Measurements from ENCODE around the gene TBR1. TPM values are rescaled to one million over a fixed set of nuclear protein-coding genes. Genes with fewer than 3 reads are reported as not detected.

Gene TBR1
- total and polyA plus RNA-seq, 2 experiments from 2014 or later: 0.48 TPM; not detected in 1

DNA sequence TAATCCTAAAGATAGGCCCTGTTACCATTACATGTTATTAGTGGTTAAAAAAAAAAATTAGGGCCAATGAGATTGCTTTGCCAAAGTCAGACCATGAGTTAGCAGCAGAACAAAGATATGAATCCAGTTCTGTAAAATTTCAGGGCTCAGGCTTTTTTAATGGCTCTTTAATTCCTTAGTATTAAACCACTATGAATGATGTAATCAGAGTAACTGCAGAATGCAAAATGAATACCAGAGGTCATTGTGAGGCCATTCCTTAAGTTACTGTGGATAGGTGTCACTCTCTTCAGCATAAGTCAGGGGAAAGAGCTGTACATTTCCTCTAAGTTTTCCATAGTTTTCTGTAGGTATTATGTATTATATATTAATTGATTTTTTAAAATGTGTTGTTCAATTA, 42.2 kb upstream of the TBR1 start:
- peak in 1 of 2 donors; percentile 17 for DNase-seq (ENCODE audit: low read depth in 1 of 2, low spot score in 1 of 2)
- H3K36me3 ChIP-seq: no peaks in the 10 kb centered on the region
- no peak overlapping the region for H3K4me3 ChIP-seq
- H3K9me3 ChIP-seq (ENCODE audit: low read depth): no peaks in the 10 kb centered on the region
- H3K4me1 ChIP-seq (ENCODE audit: low read depth): no peaks in the 10 kb centered on the region
- no peak overlapping the region for H3K27ac ChIP-seq
- H3K27me3 ChIP-seq: no peaks in the 10 kb centered on the region
- TF ChIP-seq, protein P1, sequence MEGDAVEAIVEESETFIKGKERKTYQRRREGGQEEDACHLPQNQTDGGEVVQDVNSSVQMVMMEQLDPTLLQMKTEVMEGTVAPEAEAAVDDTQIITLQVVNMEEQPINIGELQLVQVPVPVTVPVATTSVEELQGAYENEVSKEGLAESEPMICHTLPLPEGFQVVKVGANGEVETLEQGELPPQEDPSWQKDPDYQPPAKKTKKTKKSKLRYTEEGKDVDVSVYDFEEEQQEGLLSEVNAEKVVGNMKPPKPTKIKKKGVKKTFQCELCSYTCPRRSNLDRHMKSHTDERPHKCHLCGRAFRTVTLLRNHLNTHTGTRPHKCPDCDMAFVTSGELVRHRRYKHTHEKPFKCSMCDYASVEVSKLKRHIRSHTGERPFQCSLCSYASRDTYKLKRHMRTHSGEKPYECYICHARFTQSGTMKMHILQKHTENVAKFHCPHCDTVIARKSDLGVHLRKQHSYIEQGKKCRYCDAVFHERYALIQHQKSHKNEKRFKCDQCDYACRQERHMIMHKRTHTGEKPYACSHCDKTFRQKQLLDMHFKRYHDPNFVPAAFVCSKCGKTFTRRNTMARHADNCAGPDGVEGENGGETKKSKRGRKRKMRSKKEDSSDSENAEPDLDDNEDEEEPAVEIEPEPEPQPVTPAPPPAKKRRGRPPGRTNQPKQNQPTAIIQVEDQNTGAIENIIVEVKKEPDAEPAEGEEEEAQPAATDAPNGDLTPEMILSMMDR (IDR thresholded peaks at IDR 0.05; ENCODE audit: low read depth, low read length): no peak

DNA sequence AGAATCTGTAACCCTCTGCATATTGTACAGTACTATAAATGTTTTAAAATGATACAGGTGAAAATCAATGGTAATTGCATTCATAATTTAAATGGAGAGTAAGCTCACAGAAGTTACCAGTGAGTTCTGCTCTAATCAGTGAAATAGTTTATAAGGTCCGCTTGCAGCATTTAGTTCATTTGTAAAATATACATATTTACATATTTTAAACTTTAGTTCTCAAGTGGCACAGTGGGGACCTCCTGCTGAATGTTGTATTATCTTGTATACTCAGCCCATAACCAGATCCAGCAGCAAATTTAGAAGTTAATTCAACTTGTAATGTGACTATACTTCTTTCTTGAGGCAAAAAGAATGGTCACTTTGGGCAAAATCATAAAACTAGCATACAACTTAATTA, 41.7 kb upstream of the TBR1 start:
- H3K9me3 ChIP-seq (ENCODE audit: low read depth): no peaks in the 10 kb centered on the region
- H3K4me1 ChIP-seq (ENCODE audit: low read depth): peaks cover 5% of the 10 kb centered on the region
- DNase-seq (ENCODE audit: low read depth in 1 of 2, low spot score in 1 of 2): no peak
- H3K4me3 ChIP-seq: no peak overlapping the region
- no peak overlapping the region for H3K27ac ChIP-seq
- no peaks in the 10 kb centered on the region for H3K36me3 ChIP-seq
- no peaks in the 10 kb centered on the region for H3K27me3 ChIP-seq
- TF ChIP-seq, protein P1 (IDR thresholded peaks at IDR 0.05; ENCODE audit: low read depth, low read length): no peak

DNA sequence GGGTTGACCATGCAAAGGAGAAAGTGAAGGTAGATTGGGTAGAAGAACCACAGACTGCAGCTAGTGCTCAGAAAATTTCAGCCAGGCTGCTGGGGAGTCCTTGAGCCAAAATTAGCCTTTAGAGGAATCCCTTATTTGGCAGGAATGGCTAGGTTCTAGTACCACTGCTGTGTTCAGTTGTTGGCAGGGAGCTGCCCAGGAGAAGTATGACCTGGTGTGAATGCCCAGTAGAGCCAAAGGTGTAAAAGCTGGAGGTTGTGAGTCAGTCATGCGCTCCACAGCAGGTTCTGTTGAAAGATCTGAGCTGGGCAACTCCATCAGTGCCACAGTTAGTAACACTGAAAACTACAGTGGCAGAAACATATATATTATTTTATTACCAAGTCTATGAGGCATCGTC, 36.4 kb upstream of the TBR1 start:
- TF ChIP-seq, protein P1 (IDR thresholded peaks at IDR 0.05; ENCODE audit: low read depth, low read length): no peak
- peaks cover 11% of the 10 kb centered on the region for H3K4me1 ChIP-seq (ENCODE audit: low read depth)
- H3K27me3 ChIP-seq: no peaks in the 10 kb centered on the region
- DNase-seq (ENCODE audit: low read depth in 1 of 2, low spot score in 1 of 2): peak in 1 of 2 donors; percentile 26
- no peaks in the 10 kb centered on the region for H3K36me3 ChIP-seq
- H3K9me3 ChIP-seq (ENCODE audit: low read depth): no peaks in the 10 kb centered on the region
- no peak overlapping the region for H3K4me3 ChIP-seq
- H3K27ac ChIP-seq: peak overlapping the region; percentile 15

DNA sequence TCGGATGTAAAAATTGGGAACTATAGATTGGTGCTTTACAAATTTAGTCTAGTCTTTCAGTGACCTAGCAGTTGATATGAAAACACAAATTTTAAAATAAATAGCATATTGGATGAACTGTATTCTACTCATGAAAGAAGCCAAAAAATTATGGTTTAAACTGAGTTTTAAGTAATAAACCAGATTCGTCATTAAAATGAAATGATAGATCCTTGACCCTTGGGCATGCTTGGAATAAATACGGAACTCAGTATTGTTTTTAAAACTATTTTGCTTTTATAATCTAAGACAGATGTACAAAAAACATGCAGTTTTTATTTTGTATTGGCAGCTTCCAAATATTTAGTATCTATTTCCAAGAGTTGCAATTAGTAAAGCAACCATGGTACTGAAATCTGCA, 34.6 kb upstream of the TBR1 start:
- TF ChIP-seq, protein P1 (IDR thresholded peaks at IDR 0.05; ENCODE audit: low read depth, low read length): no peak
- DNase-seq (ENCODE audit: low read depth in 1 of 2, low spot score in 1 of 2): no peak
- Histone ChIP-seq H3K27me3 (no peaks in the 10 kb centered on the region), H3K4me1 (ENCODE audit: low read depth) (peaks cover 11% of the 10 kb centered on the region), H3K27ac (no peak overlapping the region), H3K4me3 (no peak overlapping the region), H3K36me3 (no peaks in the 10 kb centered on the region), H3K9me3 (ENCODE audit: low read depth) (no peaks in the 10 kb centered on the region)

DNA sequence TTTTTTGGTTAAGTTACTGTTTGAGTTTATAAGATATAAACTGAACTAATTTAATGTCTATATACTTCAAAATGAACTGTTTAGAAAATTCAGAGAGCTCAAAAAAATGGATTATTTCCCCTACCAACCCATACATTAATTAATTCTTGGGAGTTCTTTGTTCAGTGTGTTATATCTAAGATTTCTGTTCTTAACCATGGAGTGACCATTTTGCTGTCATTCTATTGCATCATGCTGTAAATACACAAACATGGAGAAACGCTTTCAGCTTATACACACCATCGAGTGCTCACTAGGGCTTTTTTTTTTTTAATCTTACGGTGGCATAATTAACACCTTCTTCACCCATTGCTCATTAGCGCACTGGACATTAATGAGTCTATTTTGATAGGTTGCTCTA, 33.4 kb upstream of the TBR1 start:
- H3K9me3 ChIP-seq (ENCODE audit: low read depth): no peaks in the 10 kb centered on the region
- H3K27ac ChIP-seq: no peak overlapping the region
- TF ChIP-seq, protein P1 (IDR thresholded peaks at IDR 0.05; ENCODE audit: low read depth, low read length): no peak
- DNase-seq (ENCODE audit: low read depth in 1 of 2, low spot score in 1 of 2): no peak
- H3K4me3 ChIP-seq: no peak overlapping the region
- H3K27me3 ChIP-seq: no peaks in the 10 kb centered on the region
- peaks cover 11% of the 10 kb centered on the region for H3K4me1 ChIP-seq (ENCODE audit: low read depth)
- no peaks in the 10 kb centered on the region for H3K36me3 ChIP-seq

DNA sequence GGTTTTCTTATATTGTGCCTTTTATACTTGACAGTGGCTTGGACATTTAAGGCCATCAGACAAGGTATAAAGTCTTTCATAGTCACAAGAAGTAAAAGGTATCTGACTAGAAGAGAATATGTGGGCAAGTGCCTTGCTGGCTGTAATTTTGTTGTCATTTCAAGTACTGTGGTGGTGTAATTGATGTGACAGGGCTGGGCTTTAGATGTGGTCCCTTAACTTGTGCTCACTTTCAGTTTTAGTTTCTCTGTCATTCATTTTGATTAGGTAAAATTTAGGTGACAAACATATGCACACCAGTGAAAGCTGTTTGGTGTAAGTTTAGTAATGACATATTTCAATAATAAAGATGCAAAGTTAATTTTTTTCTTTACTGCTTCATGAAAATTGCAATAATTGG, 31.2 kb upstream of the TBR1 start:
- Histone ChIP-seq H3K9me3 (ENCODE audit: low read depth) (no peaks in the 10 kb centered on the region), H3K27me3 (no peaks in the 10 kb centered on the region), H3K36me3 (no peaks in the 10 kb centered on the region), H3K4me3 (no peak overlapping the region), H3K4me1 (ENCODE audit: low read depth) (peaks cover 2% of the 10 kb centered on the region), H3K27ac (no peak overlapping the region)
- DNase-seq (ENCODE audit: low read depth in 1 of 2, low spot score in 1 of 2): no peak
- TF ChIP-seq, protein P1 (IDR thresholded peaks at IDR 0.05; ENCODE audit: low read depth, low read length): no peak

Measured in cardiac muscle cell (in vitro differentiated cells and primary cell).